Esophagus squamous epithelium (tissue), 4 donors: ENCODE measurements around the gene CTPS2.

Experiments
- CTCF ChIP-seq, 6 experiments: fragments of 450-650 bp in 4 of 6; fragments of 200-600 bp in 2 of 6; sonication (generic) in 2 of 6; IDR thresholded peaks; one replicate each; pipeline ENCODE4 v1.5.1; 2016 to 2019; ENCODE audit warnings: antibody characterized with exemption in 6 of 6, mild to moderate bottlenecking in 4 of 6, moderate library complexity in 4 of 6
- POLR2A ChIP-seq, 4 donors: fragments of 450-650 bp; IDR thresholded peaks; one replicate each; pipeline ENCODE4 v1.6.1; 2017; ENCODE audit warnings: antibody characterized with exemption in 4 of 4, mild to moderate bottlenecking in 4 of 4, moderate library complexity in 3 of 4

- TF ChIP-seq POLR2A (IDR thresholded peaks at IDR 0.05) (no peak), CTCF (IDR thresholded peaks at IDR 0.05) (no peak)
Measured at GRCh38 chrX:16653424-16653823, 59.0 kb downstream of the CTPS2 start.
